Putamen (tissue), 1 donor: ENCODE measurements around the gene CCDC3.

Experiments used
- DNase-seq: peaks from one replicate; pipeline ENCODE4 v3.0.0-alpha.2; 2016; ENCODE audit warnings: low spot score

CCDC3 gene

GRCh38 chr10:12961416-12962205 is 39.9 kb downstream of the CCDC3 start:
- no peak for DNase-seq

- no peak for DNase-seq
Measured at GRCh38 chr10:12960941-12961340, 40.6 kb downstream of the CCDC3 start.

- no peak for DNase-seq
Measured at GRCh38 chr10:12960334-12960898, 41.1 kb downstream of the CCDC3 start.

- DNase-seq: no peak
Measured at GRCh38 chr10:12958546-12959110, 42.9 kb downstream of the CCDC3 start.

GRCh38 chr10:12957081-12957480 is 44.4 kb downstream of the CCDC3 start:
- DNase-seq: no peak

GRCh38 chr10:12954866-12955265 is 46.6 kb downstream of the CCDC3 start:
- DNase-seq: no peak

GRCh38 chr10:12950583-12951128 is 50.9 kb downstream of the CCDC3 start:
- DNase-seq: no peak

GRCh38 chr10:12949248-12949647 is 52.3 kb downstream of the CCDC3 start:
- DNase-seq: no peak

GRCh38 chr10:12947741-12948140 is 53.8 kb downstream of the CCDC3 start:
- DNase-seq: no peak

- DNase-seq: no peak
Measured at GRCh38 chr10:12946372-12946771, 55.1 kb downstream of the CCDC3 start.

- no peak for DNase-seq
Measured at GRCh38 chr10:12945690-12946359, 55.7 kb downstream of the CCDC3 start.

GRCh38 chr10:12944931-12945330 is 56.6 kb downstream of the CCDC3 start:
- DNase-seq: no peak

GRCh38 chr10:12943425-12943824 is 58.1 kb downstream of the CCDC3 start:
- DNase-seq: no peak

- no peak for DNase-seq
Measured at GRCh38 chr10:12941966-12942365, 59.5 kb downstream of the CCDC3 start.

GRCh38 chr10:12940791-12941190 is 60.7 kb downstream of the CCDC3 start:
- no peak for DNase-seq

- DNase-seq: no peak
Measured at GRCh38 chr10:12938271-12938670, 63.2 kb downstream of the CCDC3 start.

- no peak for DNase-seq
Measured at GRCh38 chr10:12937527-12937926, 64.0 kb downstream of the CCDC3 start.

- DNase-seq: no peak
Measured at GRCh38 chr10:12934777-12935176, 66.7 kb downstream of the CCDC3 start.

GRCh38 chr10:12929381-12929780 is 72.1 kb downstream of the CCDC3 start:
- DNase-seq: no peak

- no peak for DNase-seq
Measured at GRCh38 chr10:12928571-12928970, 72.9 kb downstream of the CCDC3 start.

- DNase-seq: no peak
Measured at GRCh38 chr10:12927896-12928295, 73.6 kb downstream of the CCDC3 start.

- no peak for DNase-seq
Measured at GRCh38 chr10:12925845-12926244, 75.7 kb downstream of the CCDC3 start.

GRCh38 chr10:12924911-12925310 is 76.6 kb downstream of the CCDC3 start:
- DNase-seq: no peak
